K562 (cell line): ENCODE measurements around the gene FUBP3. TPM values are rescaled to one million over a fixed set of nuclear protein-coding genes. Genes with fewer than 3 reads are reported as not detected.

Source experiments
- BDP1 ChIP-seq: IDR thresholded peaks from 3 replicates; pipeline ENCODE4 v1.6.1; 2011; ENCODE audit not compliant: insufficient read length, insufficient read depth
- CTBP1 ChIP-seq: fragments of 450-650 bp; IDR thresholded peaks from 2 replicates; pipeline ENCODE4 v1.6.1; 2016; ENCODE audit warnings: borderline replicate concordance
- CTCF ChIP-seq, 3 experiments: IDR thresholded peaks in 2 of 3; conservative IDR thresholded peaks in 1 of 3; 2 replicates each; pipeline ENCODE4 v1.5.1; 2011 to 2012; ENCODE audit warnings: low read length in 3 of 3, mild to moderate bottlenecking in 3 of 3, control low read depth in 2 of 3, improper control_type of control experiment in 1 of 3, inconsistent platforms in 1 of 3, low read depth in 1 of 3, mixed read lengths in 1 of 3, moderate library complexity in 1 of 3; ENCODE audit not compliant: insufficient read depth in 2 of 3
- ETV6 ChIP-seq, 3 experiments: fragments of 150-350 bp in 1 of 3; sonication (generic) in 1 of 3; formaldehyde crosslinking in 1 of 3; IDR thresholded peaks; 2 replicates each; pipeline versions ENCODE4 v1.6.1 to v1.8.0; 2014 to 2022; ENCODE audit warnings: borderline replicate concordance in 2 of 3, low read depth in 2 of 3, antibody characterized with exemption in 1 of 3, low read length in 1 of 3, mild to moderate bottlenecking in 1 of 3, missing genetic modification reagents in 1 of 3
- HMBOX1 ChIP-seq: sonication (generic); IDR thresholded peaks from 2 replicates; pipeline ENCODE4 v1.6.1; 2016
- KDM1A ChIP-seq, 2 experiments: fragments of 450-650 bp; IDR thresholded peaks; 2 replicates each; pipeline ENCODE4 v1.6.1; 2016; ENCODE audit warnings: mild to moderate bottlenecking in 2 of 2
- KDM5B ChIP-seq: fragments of 200-600 bp; sonication (generic); IDR thresholded peaks from 2 replicates; pipeline ENCODE4 v1.6.1; 2012; ENCODE audit warnings: low read depth, mild to moderate bottlenecking, moderate library complexity, low read length, control low read depth, inconsistent platforms; ENCODE audit not compliant: insufficient replicate concordance
- MTF1 ChIP-seq: fragments of 250-450 bp; sonication (Bioruptor Pico); IDR thresholded peaks from 2 replicates; pipeline ENCODE4 v1.9.0; 2021; ENCODE audit warnings: moderate library complexity, mild to moderate bottlenecking, inconsistent platforms, borderline replicate concordance
- NELFE ChIP-seq: IDR thresholded peaks from 2 replicates; pipeline ENCODE4 v1.6.1; 2011; ENCODE audit warnings: mild to moderate bottlenecking; ENCODE audit not compliant: insufficient read depth, insufficient read length
- OTX1 ChIP-seq: fragments of 450-650 bp; formaldehyde crosslinking; IDR thresholded peaks from 2 replicates; pipeline ENCODE4 v1.4.0; 2022; ENCODE audit warnings: mild to moderate bottlenecking
- PHF8 ChIP-seq: fragments of 200-600 bp; sonication (generic); IDR thresholded peaks from 2 replicates; pipeline ENCODE4 v1.6.1; 2012; ENCODE audit warnings: mixed run types, mild to moderate bottlenecking, inconsistent platforms, low read length, moderate library complexity, borderline replicate concordance
- SRF ChIP-seq, 2 experiments: fragments of 250-450, 450-650 bp in 1 of 2; sonication (Bioruptor Pico) in 1 of 2; sonication (generic) in 1 of 2; formaldehyde crosslinking; IDR thresholded peaks; 2 replicates each; pipeline versions ENCODE4 v1.5.0 to v1.5.1; 2020 to 2022; ENCODE audit warnings: mild to moderate bottlenecking in 1 of 2, missing genetic modification reagents in 1 of 2
- SRSF3 ChIP-seq: fragments of 200-400 bp; formaldehyde crosslinking; IDR thresholded peaks from 2 replicates; pipeline ENCODE4 v1.6.1; 2016; ENCODE audit warnings: mild to moderate bottlenecking, low read length, moderate library complexity; ENCODE audit not compliant: insufficient read depth
- STAT5A ChIP-seq: IDR thresholded peaks from 2 replicates; pipeline ENCODE4 v1.6.1; 2012; ENCODE audit warnings: low read length, inconsistent platforms, borderline replicate concordance
- STAT5B ChIP-seq: fragments of 250-450 bp; sonication (Bioruptor Pico); IDR thresholded peaks from 2 replicates; pipeline ENCODE4 v1.8.0; 2021; ENCODE audit warnings: mild to moderate bottlenecking, inconsistent platforms
- U2AF2 ChIP-seq: fragments of 200-400 bp; formaldehyde crosslinking; optimal IDR thresholded peaks from 2 replicates; pipeline ENCODE3; 2017; ENCODE audit warnings: low read depth, mild to moderate bottlenecking, low read length
- ZEB2 ChIP-seq: fragments of 450-650 bp; IDR thresholded peaks from 2 replicates; pipeline ENCODE4 v1.6.1; 2016
- ZNF609 ChIP-seq: sonication (generic); formaldehyde crosslinking; IDR thresholded peaks from 2 replicates; pipeline ENCODE4 v1.8.1; 2023; ENCODE audit warnings: missing genetic modification reagents, mild to moderate bottlenecking, borderline replicate concordance
- polyA plus RNA-seq, 8 experiments: library from polyadenylated mRNA; depleted of rRNA in 4 of 8; stranded (reverse) in 5 of 8; unstranded in 3 of 8; fragments of >200 nt; fragmentation: Nextera tagmentation in 2 of 8; fragmentation: Illumina TruSeq in 1 of 8; extraction: Ambion mirVana in 2 of 8; extraction: Trizol in 1 of 8; gene quantifications; 2 replicates each; pipeline versions ENCODE4 v1.2.1 to v1.2.3, GENCODE V29; 2011 to 2014; ENCODE audit warnings: inconsistent platforms in 1 of 8, missing spikeins in 1 of 8
- total RNA-seq, 7 experiments: library from RNA; depleted of rRNA in 6 of 7; stranded (reverse); fragments of >200 nt in 6 of 7; fragmentation: Illumina TruSeq in 2 of 7; extraction: Trizol in 2 of 7; gene quantifications; 2 replicates each; pipeline versions ENCODE4 v1.2.1 to v1.2.3, GENCODE V29; 2011 to 2021; ENCODE audit warnings: low replicate concordance in 1 of 7

FUBP3 gene
- total and polyA plus RNA-seq, 9 of the 15 experiments (the other 6 are each of a cell fraction or from before 2014, with no cell fraction given): 3.0 to 64.0 (median 48.1) TPM

- TF ChIP-seq ETV6 (IDR thresholded peaks at IDR 0.05; ENCODE audit: borderline replicate concordance in 1 of 2, low read depth in 2 of 2, low read length in 1 of 2): no peak
- no peak for TF ChIP-seq ETV6 (CRISPR knock-in tag; IDR thresholded peaks at IDR 0.05; ENCODE audit: borderline replicate concordance)
- TF ChIP-seq SRF (CRISPR knock-in tag; IDR thresholded peaks at IDR 0.05): peak in 1 of 2 experiments; percentile 77; a peak in 2 of 4 replicates
- no peak for TF ChIP-seq HMBOX1
- TF ChIP-seq PHF8: peak; percentile 96
- no peak; the same call in 1 of the 2 replicates for TF ChIP-seq CTBP1
- TF ChIP-seq NELFE: no peak
- no peak for TF ChIP-seq STAT5B (CRISPR knock-in tag)
- TF ChIP-seq ZEB2: no peak
- no peak for TF ChIP-seq MTF1 (CRISPR knock-in tag)
- TF ChIP-seq OTX1: 0 out of 2 replicates have a peak, but pooled peaks have one; percentile 67
- no peak for TF ChIP-seq STAT5A
- no peak for TF ChIP-seq ZNF609 (CRISPR knock-in tag)
- TF ChIP-seq BDP1: no peak
- TF ChIP-seq CTCF (IDR thresholded peaks at IDR 0.05 in 2 of 3, conservative IDR thresholded peaks at IDR 0.05 in 1 of 3; ENCODE audit: insufficient read depth in 2 of 3, low read depth in 1 of 3, low read length in 3 of 3): no peak
- TF ChIP-seq SRSF3: no peak
- peak; percentile 69 for TF ChIP-seq KDM5B
- TF ChIP-seq KDM1A (IDR thresholded peaks at IDR 0.05): no peak
- no peak for TF ChIP-seq U2AF2
Observed at GRCh38 chr9:130578865-130579737, at the start of gene FUBP3 (continued).
